Stimulated activated CD8-positive, alpha-beta memory T cell treated with anti-CD3 and anti-CD28 coated beads, Interleukin-12 subunit alpha, Interleukin-12 subunit beta, amount 100 ng/mL, for 24 hours (primary cell): ENCODE results near the gene CNTFR.

ENCODE experiments used
- DNase-seq: peaks from one replicate; pipeline ENCODE4 v3.0.0-alpha.2; 2020; ENCODE audit errors: extremely low read depth

The CNTFR gene

DNA sequence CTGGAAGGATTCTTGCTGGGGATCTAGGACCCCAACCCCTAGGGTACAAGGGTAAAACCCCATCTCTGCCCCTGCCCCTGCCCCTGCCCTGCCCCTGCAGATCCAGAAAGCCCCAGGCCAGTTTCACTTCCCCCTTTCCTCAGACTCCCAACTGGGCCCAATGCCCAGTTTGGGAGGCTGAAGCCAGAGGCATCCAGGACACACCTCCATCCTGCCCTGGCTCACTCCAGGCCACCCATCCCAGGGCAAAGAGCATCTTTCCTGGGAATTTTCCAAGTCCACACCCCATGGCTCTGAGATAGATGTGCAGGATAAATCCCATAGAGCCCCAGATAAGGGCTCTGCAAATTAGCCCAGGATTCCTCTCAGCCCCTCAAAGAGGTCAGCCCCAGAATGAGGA lies 17.4 kb downstream of the CNTFR start:
- no peak for DNase-seq

GRCh38 chr9:34571481-34571810 lies 18.1 kb downstream of the CNTFR start:
- DNase-seq = no peak

GRCh38 chr9:34570809-34571480 lies 18.6 kb downstream of the CNTFR start:
- no peak for DNase-seq

DNA sequence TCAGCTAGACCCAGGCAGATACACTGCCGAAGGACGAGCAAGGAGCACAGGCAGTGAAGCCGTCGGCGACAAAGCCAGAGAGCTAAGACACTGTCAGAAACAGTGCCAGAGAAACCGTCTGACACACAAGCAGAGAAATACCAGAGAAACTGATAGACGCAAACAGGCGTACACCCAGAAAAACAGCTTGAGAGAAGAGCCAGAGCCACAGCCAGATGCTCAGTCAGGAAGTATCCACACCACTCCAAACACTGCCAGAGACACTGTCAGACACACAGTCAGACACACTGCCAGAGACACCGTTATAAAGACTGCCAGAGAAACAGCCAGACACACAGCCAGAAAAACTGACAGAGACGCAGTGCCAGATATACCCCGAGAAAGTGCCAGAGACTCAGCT lies 19.1 kb downstream of the CNTFR start:
- DNase-seq = no peak

GRCh38 chr9:34568774-34569173 lies 20.8 kb downstream of the CNTFR start:
- no peak for DNase-seq

- DNase-seq = no peak
Measured at GRCh38 chr9:34568133-34568532, 21.4 kb downstream of the CNTFR start.

DNA sequence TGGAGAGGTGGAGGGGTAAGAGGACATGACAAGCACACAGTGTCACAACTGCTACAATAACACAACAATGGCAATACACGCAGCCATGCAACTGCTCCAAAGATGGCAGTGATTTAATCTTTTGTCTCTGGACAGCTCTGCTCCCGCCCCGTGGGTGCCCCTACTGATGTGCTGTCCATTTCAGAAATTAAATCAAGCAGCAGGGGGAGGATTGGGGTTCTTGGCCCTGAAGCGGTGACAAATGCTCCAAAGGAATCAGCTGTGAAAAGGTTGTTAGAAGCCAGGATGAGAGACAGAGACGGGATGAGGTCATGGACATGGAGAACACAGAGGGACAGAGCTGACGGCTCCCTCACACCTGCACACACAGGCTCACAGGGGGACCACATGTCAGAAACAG lies 22.6 kb downstream of the CNTFR start:
- no peak for DNase-seq

DNA sequence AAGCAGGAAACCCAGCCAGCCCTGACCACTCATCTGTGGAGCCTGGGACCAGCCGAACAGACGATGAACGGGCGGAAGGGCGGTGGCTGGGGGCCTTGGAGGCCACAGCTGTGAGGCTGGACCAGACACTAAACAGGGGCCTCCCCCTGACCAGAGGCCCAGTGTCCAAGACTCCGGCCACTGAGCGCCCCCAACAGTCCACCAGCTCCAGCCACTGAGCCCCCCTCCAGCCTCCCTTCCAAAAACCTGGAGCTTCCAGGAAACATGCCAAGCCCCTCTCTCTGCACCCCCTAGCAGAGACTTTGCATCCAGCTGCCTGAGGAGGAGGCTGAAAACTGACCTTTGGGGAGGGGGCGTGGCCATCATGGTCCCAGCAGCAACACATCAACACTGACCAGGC lies 23.2 kb downstream of the CNTFR start:
- no peak for DNase-seq

GRCh38 chr9:34565856-34566255 lies 23.7 kb downstream of the CNTFR start:
- DNase-seq = no peak

DNA sequence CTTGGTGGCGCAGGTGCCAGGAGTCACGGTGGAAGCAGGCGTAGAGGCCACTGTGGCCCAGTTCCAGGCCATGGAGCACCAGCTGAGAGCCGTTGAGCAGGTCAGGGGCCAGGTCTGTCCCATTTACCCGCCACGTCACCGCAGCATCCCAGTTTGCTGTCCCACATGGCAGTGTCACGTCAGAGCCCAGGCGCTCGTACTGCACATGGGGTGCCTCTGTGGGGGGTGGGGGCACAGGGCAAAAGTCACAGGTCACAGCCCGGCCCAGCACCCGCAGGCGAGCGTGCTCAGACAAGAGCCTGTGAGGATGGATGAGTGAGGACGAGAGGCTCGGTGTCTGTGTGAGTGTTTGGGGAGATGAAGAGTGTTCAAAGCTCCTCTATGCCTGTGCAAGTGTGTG lies 24.9 kb downstream of the CNTFR start:
- no peak for DNase-seq

DNA sequence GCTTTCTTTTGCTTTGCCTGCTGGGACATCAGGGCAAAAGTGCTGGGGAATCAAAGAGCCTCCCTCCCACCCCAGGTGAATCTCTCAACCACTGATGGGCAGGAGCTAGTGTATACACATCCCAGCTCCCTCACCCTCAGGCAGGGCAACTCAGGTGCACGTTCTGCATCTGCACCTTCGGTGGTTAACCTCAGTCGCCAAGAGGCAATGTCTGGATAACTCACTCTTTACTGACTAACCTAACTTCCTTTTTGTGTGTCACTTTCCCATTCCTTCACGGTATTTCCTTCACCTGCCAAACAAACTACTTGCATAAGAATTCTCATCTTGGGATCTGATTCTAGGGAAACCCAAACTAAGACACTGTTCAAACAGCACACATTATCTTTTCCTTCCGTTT lies 26.3 kb downstream of the CNTFR start:
- DNase-seq = no peak

DNA sequence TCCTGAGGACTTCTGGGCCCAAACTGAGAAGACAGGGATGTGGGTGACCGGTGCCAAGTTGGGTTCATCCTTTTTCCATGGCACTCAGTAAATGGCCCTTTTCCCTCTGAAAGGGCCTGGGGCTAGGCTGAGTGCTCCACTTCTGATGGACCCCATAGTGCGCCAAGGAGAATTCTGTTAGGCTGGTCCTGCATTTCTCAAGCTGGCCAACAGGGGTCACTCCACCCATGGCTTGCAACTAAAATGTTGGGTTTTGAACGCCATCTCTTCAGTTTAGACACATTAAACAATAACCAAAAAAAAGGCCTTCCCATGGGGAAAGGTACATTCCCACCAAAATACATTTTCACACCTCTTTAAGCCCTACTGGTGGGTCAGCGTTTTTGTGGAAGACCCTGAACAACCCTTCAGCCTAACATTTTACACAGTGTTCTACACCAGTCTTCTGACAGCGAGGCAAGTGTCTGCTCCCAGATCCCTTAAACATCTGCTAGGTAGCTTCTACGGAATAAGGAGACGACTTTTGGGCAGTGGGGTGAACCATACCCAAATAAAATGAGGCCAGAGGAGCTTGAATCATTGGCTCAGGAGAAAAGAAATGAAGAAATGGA lies 27.3 kb downstream of the CNTFR start:
- no peak for DNase-seq

GRCh38 chr9:34560599-34561214 lies 28.8 kb downstream of the CNTFR start:
- no peak for DNase-seq

- no peak for DNase-seq
Measured at GRCh38 chr9:34559624-34560455, 29.7 kb downstream of the CNTFR start.

DNA sequence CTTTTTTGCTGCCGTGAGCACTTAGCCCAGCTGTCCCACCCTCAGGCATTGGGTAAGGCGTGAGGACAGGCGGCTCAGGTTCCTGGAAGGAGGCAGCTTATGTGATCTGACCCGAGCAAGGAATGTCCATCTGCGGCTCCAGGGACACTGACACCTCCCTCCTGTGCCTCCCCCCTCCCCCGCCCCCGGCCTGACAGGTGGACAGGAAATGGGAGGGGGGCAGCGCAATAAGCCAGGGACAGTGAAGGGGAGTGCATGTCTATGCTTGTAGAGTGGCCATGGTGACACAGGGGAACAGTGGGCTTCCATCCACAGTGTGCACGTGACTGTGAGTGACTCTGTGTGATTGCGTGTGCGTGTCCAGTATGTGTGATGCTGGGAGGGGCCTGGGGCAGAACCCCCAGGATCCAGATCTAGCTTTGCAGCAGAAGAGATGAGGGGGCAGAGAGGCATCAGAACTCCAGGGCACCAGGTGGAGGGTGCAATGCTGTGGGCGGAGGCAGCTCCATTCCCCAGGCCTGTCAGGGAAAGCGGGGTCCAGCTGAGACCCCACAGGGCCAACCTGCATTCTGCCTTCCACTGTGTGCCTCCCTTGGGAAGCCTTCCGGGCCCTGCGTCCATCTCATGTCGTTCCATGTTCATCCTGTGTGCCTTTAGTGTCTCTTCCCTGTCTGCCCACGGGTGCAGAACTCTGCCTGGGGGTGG lies 30.5 kb downstream of the CNTFR start:
- no peak for DNase-seq

DNA sequence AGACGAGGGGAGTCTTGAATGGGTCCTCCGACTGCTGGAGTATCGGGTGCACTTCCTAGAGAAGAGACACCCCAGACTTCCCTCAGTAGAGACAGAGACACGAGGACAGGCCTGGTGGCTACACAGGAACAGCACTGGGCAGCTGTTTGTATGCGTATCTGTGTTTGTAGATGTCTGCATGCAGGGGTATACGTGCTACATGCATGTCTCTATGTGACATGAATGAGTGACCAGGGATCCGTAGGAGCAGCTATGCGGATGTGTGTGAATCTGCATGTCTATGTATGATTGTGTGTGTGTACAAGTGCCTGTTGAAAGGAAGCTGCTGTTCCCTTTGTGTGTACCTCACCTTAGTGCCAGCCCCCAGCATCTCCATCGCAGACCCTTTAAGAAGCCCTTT lies 31.2 kb downstream of the CNTFR start:
- DNase-seq = no peak

- DNase-seq = no peak
Measured at GRCh38 chr9:34557426-34558321, 31.9 kb downstream of the CNTFR start.

DNA sequence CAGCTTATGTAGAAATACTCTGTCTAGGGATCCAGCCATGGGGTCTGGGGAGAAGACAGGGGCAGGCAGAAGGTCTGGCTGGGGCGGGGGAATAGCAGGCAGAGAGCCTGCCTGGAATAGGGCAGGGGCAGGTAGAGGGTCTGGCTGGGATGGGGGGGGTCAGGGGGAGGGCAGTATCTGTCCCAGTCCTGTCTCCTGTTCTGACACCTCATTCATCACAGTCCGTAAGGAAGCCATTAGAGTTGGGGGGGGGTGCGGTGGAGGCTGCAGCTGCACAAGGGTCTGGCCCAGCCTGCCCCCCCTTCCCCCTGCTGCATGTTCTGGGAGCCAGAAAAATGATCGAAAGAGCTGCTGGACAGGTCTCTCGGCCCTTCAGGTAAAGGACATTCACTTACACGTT lies 32.6 kb downstream of the CNTFR start:
- DNase-seq = no peak

- no peak for DNase-seq
Measured at GRCh38 chr9:34555936-34556525, 33.5 kb downstream of the CNTFR start.

DNA sequence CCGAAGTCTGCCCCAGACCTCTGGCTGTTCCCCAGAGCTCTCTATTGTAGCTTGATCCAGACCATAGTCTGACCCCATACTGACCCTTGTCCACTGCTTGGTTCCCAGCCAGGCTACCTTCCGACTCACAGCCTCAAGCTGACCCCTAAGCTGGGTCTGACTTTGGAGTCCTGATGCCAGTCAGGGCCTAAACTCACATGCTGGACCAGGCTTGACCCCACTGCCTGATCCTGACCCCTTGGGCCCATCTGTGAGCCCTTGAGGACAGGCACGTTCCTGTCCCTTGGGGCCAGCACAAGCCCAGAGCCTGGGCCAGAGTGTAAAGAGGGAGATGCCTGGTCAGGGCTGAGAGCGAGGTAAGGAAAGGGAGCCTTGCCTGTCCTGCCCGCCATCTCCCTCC lies 34.0 kb downstream of the CNTFR start:
- DNase-seq = no peak

DNA sequence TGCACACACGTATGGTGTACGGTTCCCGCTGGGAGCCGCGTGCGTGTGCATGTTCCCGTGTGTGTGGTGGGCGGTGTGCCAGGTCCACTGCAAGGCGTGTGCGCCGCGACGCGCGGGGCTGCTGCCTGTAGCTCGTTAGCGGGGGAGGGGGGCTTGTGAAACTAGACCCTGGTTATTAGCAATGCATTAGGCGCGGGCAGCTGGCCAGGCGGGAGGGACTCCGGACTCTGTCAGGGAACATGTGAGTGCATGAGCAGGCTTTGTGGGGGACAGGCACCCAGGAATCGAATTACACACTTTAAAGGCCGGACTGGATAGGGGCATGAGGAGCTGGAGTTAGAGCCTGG lies 34.5 kb downstream of the CNTFR start:
- DNase-seq = no peak
